GM12878 (cell line): ENCODE measurements around the gene BRD3. TPM values are rescaled to one million over a fixed set of nuclear protein-coding genes. Genes with fewer than 3 reads are reported as not detected.

Experiments
- ATAC-seq: fragments of 200-7000 bp; cut with Tn5 transposase; 3 replicates; pipeline ENCODE4 v1.9.1; 2020; ENCODE audit warnings: mild to moderate bottlenecking, moderate library complexity
- BruUV-seq: library from RNA; stranded (reverse); fragments of 400-500 nt; replicated peaks from 2 replicates; lab custom pipeline; 2021; lab: Mats Ljungman, UMichigan
- CTCF ChIA-PET: fragments of 300-600 bp; sonication (Branson Sonifier 250); formaldehyde crosslinking; extraction: SDS; loops from one replicate; lab custom pipeline; 2021; ENCODE audit warnings: inconsistent platforms; lab: Yijun Ruan, JAX
- POLR2A ChIA-PET: fragments of 350-600 bp; formaldehyde crosslinking; extraction: SDS; loops from one replicate; lab custom pipeline; 2021; ENCODE audit warnings: inconsistent platforms; lab: Charles Lee
- RAD21 ChIA-PET: fragments of 300-600 bp; sonication (Branson Sonifier 250); formaldehyde crosslinking; loops from one replicate; lab custom pipeline; 2023; ENCODE audit warnings: antibody characterized with exemption; ENCODE audit not compliant: unreplicated experiment; lab: Charles Lee
- SMC1A ChIA-PET: fragments of 300-600 bp; sonication (Branson Sonifier 250); formaldehyde crosslinking; loops from one replicate; lab custom pipeline; 2023; ENCODE audit not compliant: unreplicated experiment, uncharacterized antibody; lab: Charles Lee
- DNase-seq: peaks from one replicate; pipeline ENCODE4 v3.0.0-alpha.2; 2011; ENCODE audit warnings: low read depth, low spot score
- FAIRE-seq: peaks from 3 replicates; lab custom pipeline; 2011; peaks lifted over from hg19 to GRCh38; lab: Jason Lieb, UNC
- H2AFZ ChIP-seq: 2 replicates; pipeline ENCODE4 v1.6.0; 2011; ENCODE audit warnings: low read depth, low read length, control low read depth; ENCODE audit not compliant: control insufficient read depth
- H3K27ac ChIP-seq: 2 replicates; pipeline ENCODE4 v1.5.1; 2011; ENCODE audit warnings: control low read depth; ENCODE audit not compliant: control insufficient read depth, insufficient read depth
- H3K27me3 ChIP-seq, 2 experiments: replicated peaks in 1 of 2; 2 replicates each; pipeline versions ENCODE4 v1.6.0 to v1.6.1; 2011; ENCODE audit warnings: low read length in 1 of 2; ENCODE audit not compliant: control insufficient read depth in 2 of 2, insufficient read depth in 2 of 2
- H3K36me3 ChIP-seq, 2 experiments: 2 replicates each; pipeline ENCODE4 v1.5.1; 2011; ENCODE audit warnings: low read length in 1 of 2; ENCODE audit not compliant: control insufficient read depth in 2 of 2, insufficient read depth in 2 of 2
- H3K4me1 ChIP-seq: 2 replicates; pipeline ENCODE4 v1.6.1; 2011; ENCODE audit warnings: mild to moderate bottlenecking, low read length, moderate library complexity, mixed read lengths; ENCODE audit not compliant: control insufficient read depth, insufficient read depth
- H3K4me2 ChIP-seq: 2 replicates; pipeline ENCODE4 v1.6.0; 2011; ENCODE audit warnings: control low read depth; ENCODE audit not compliant: control insufficient read depth, insufficient read depth
- H3K4me3 ChIP-seq: fragments of 200-600 bp; sonication (generic); 2 replicates; pipeline ENCODE4 v1.5.1; 2016
- H3K79me2 ChIP-seq: 2 replicates; pipeline ENCODE4 v1.6.0; 2011; ENCODE audit warnings: low read length; ENCODE audit not compliant: control insufficient read depth, insufficient read depth
- H3K9ac ChIP-seq: 2 replicates; pipeline ENCODE4 v1.8.0; 2011; ENCODE audit warnings: low read length, control low read depth, mixed read lengths; ENCODE audit not compliant: control insufficient read depth, insufficient read depth
- H3K9me3 ChIP-seq: replicated peaks from 3 replicates; pipeline ENCODE4 v1.5.1; 2011; ENCODE audit warnings: mild to moderate bottlenecking, low read length; ENCODE audit not compliant: control insufficient read depth, insufficient read depth
- H4K20me1 ChIP-seq: 2 replicates; pipeline ENCODE4 v1.6.0; 2011; ENCODE audit not compliant: control insufficient read depth, insufficient read depth
- BCLAF1 ChIP-seq: fragments of 450-650 bp; IDR thresholded peaks from 2 replicates; pipeline ENCODE4 v1.6.1; 2017; ENCODE audit warnings: antibody characterized with exemption, mild to moderate bottlenecking, moderate library complexity
- CHD2 ChIP-seq: IDR thresholded peaks from 2 replicates; pipeline ENCODE4 v1.6.1; 2011; ENCODE audit warnings: low read depth, low read length, improper control_type of control experiment, borderline replicate concordance
- E4F1 ChIP-seq: fragments of 450-650 bp; IDR thresholded peaks from 2 replicates; pipeline ENCODE4 v1.6.1; 2018; ENCODE audit warnings: borderline replicate concordance, mild to moderate bottlenecking; ENCODE audit not compliant: partially characterized antibody
- ETV6 ChIP-seq, 2 experiments: fragments of 450-650 bp in 1 of 2; IDR thresholded peaks in 1 of 2; conservative IDR thresholded peaks in 1 of 2; 2 replicates each; pipeline ENCODE4 v1.6.1; 2014; ENCODE audit warnings: antibody characterized with exemption in 1 of 2, borderline replicate concordance in 1 of 2, low read depth in 1 of 2, mild to moderate bottlenecking in 1 of 2, moderate library complexity in 1 of 2
- MXI1 ChIP-seq: fragments of 150-350 bp; IDR thresholded peaks from 2 replicates; pipeline ENCODE4 v1.6.1; 2011; ENCODE audit warnings: low read depth, mild to moderate bottlenecking, inconsistent platforms, low read length, improper control_type of control experiment
- NBN ChIP-seq: fragments of 450-650 bp; IDR thresholded peaks from 2 replicates; pipeline ENCODE4 v1.6.1; 2016
- NFIC ChIP-seq: IDR thresholded peaks from 2 replicates; pipeline ENCODE4 v1.6.1; 2012; ENCODE audit warnings: low read depth, mild to moderate bottlenecking, inconsistent platforms, low read length, moderate library complexity
- NR2F1 ChIP-seq: fragments of 450-650 bp; conservative IDR thresholded peaks from 2 replicates; pipeline ENCODE4 v1.6.1; 2017; ENCODE audit warnings: mild to moderate bottlenecking
- RUNX3 ChIP-seq: IDR thresholded peaks from 2 replicates; pipeline ENCODE4 v1.6.1; 2012; ENCODE audit warnings: low read length, inconsistent platforms
- SMAD1 ChIP-seq: fragments of 450-650 bp; IDR thresholded peaks from 2 replicates; pipeline ENCODE4 v1.6.1; 2018; ENCODE audit warnings: mild to moderate bottlenecking, low read depth; ENCODE audit not compliant: partially characterized antibody
- STAT1 ChIP-seq: fragments of 450-650 bp; conservative IDR thresholded peaks from 2 replicates; pipeline ENCODE4 v1.6.1; 2014; ENCODE audit warnings: antibody characterized with exemption, mild to moderate bottlenecking
- SUPT20H ChIP-seq: IDR thresholded peaks from 2 replicates; pipeline ENCODE4 v1.6.1; 2011; ENCODE audit warnings: low read depth, mild to moderate bottlenecking, low read length, moderate library complexity, borderline replicate concordance; ENCODE audit not compliant: control insufficient read depth
- TAF1 ChIP-seq: IDR thresholded peaks from 2 replicates; pipeline ENCODE4 v1.6.1; 2011; ENCODE audit warnings: mild to moderate bottlenecking, low read depth, low read length, borderline replicate concordance
- TBL1XR1 ChIP-seq: IDR thresholded peaks from 2 replicates; pipeline ENCODE4 v1.6.1; 2012; ENCODE audit warnings: low read depth, low read length, improper control_type of control experiment
- USF1 ChIP-seq: IDR thresholded peaks from 2 replicates; pipeline ENCODE4 v1.6.1; 2011; ENCODE audit warnings: borderline replicate concordance, low read depth, mild to moderate bottlenecking, moderate library complexity, mixed read lengths, low read length; ENCODE audit not compliant: insufficient read depth; ENCODE audit errors: extremely low read length
- ZNF217 ChIP-seq: fragments of 450-650 bp; IDR thresholded peaks from 2 replicates; pipeline ENCODE4 v1.6.1; 2017; ENCODE audit warnings: antibody characterized with exemption, mild to moderate bottlenecking
- ZNF622 ChIP-seq: fragments of 450-650 bp; IDR thresholded peaks from 2 replicates; pipeline ENCODE4 v1.6.1; 2017; ENCODE audit warnings: mild to moderate bottlenecking, inconsistent platforms
- WGBS: methylation state at CpG from one replicate; pipeline ENCODE4 v1.1.6; 2016; ENCODE audit warnings: low lambda C conversion rate; ENCODE audit not compliant: insufficient replicate concordance, insufficient coverage; ENCODE audit errors: missing lambda C conversion rate; 5-methylcytosine and 5-hydroxymethylcytosine counted together
- in situ Hi-C: fragments of 300-500 bp; cut with MboI; formaldehyde crosslinking; loops from 9 replicates; pipeline ENCODE4 v1.14.3; 2018; ENCODE audit warnings: mixed read lengths
- intact Hi-C: fragments of 100-400 bp; cut with micrococcal nuclease; formaldehyde crosslinking; loops from one replicate; pipeline ENCODE4 v1.14.2; 2022; ENCODE audit not compliant: unreplicated experiment
- polyA plus RNA-seq, 11 experiments: library from polyadenylated mRNA; depleted of rRNA in 4 of 11; unstranded in 6 of 11; stranded (reverse) in 5 of 11; fragments of >200 nt; fragmentation: Nextera tagmentation in 4 of 11; fragmentation: Illumina TruSeq in 1 of 11; extraction: Ambion mirVana in 4 of 11; extraction: Trizol in 1 of 11; gene quantifications; 1 replicate in 1 of 11; 2 replicates in 10 of 11; pipeline versions ENCODE4 v1.2.1 to v1.2.3, GENCODE V29; 2011 to 2016; ENCODE audit warnings: inconsistent platforms in 2 of 11, missing spikeins in 2 of 11, low read depth in 1 of 11
- total RNA-seq, 4 experiments: library from RNA; depleted of rRNA in 3 of 4; stranded (reverse); fragments of >200 nt in 3 of 4; fragmentation: Illumina TruSeq in 1 of 4; extraction: Trizol in 1 of 4; gene quantifications; 2 replicates each; pipeline versions ENCODE4 v1.2.1 to v1.2.3, GENCODE V29; 2013 to 2021
- TF ChIP-seq, protein P1 (sequence below): fragments of 450-650 bp; IDR thresholded peaks from 2 replicates; pipeline ENCODE4 v1.6.1; 2016; ENCODE audit warnings: mild to moderate bottlenecking

The BRD3 gene
- total and polyA plus RNA-seq, 10 of the 15 experiments (the other 5 are each of a cell fraction or from before 2014, with no cell fraction given), result 0.53 to 20.8 (median 4.8) TPM

DNA sequence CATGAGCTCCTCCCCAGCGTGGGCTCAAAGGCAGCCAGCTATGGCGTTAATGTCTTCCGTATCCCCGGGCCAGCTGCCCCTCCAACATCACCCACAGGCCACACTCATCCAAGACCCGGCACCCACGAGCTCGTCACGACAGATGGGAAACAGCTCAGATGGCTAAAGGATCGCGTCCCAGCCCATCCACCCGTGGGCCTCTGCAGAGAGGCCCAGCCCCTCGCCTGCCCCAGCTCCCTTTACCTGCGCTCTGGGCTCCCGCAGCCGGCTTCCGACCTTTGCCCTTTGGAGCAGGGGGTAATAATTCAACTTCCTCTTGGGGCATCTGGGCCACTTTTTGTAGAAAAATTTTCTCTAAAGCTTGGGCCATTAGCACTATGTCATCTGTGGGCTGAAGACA lies 16.5 kb downstream of the BRD3 start:
- POLR2A ChIA-PET, result interaction anchor here (0.6 kb wide), 1 partner anchor 1515 kb away, joined by 7 read pairs; no protein-coding TSS in a partner anchor

More for the DNA sequence above, 16.5 kb downstream of the BRD3 start:
- intact Hi-C loops (no loop called here), in situ Hi-C loops (no loop called here)
- Histone ChIP-seq H3K9ac (no peak overlapping the region), H3K36me3 (peaks cover 0 to 21% of the 10 kb centered on the region in 2 experiments; a peak in 3 of 4 replicates), H3K79me2 (no peaks in the 10 kb centered on the region; the same call in 1 of the 2 replicates), H3K9me3 (no peaks in the 10 kb centered on the region), H3K4me1 (no peaks in the 10 kb centered on the region), H4K20me1 (no peaks in the 10 kb centered on the region), H3K27me3 (no peaks in the 10 kb centered on the region), H3K4me3 (no peak overlapping the region), H2AFZ (no peak overlapping the region), H3K27ac (no peak overlapping the region), H3K4me2 (no peak overlapping the region)
- ATAC-seq (no peak), FAIRE-seq (no peak), DNase-seq (no peak)
- RAD21 ChIA-PET, result no interaction called here
- no peak for TF ChIP-seq NFIC
- TF ChIP-seq RUNX3, result no peak
- no peak for TF ChIP-seq NBN
- TF ChIP-seq BCLAF1, result no peak
- no peak for TF ChIP-seq CHD2
- TF ChIP-seq SMAD1, result no peak
- TF ChIP-seq NR2F1, result no peak
- no peak for TF ChIP-seq SUPT20H
- no peak for TF ChIP-seq TBL1XR1
- TF ChIP-seq, protein P1, sequence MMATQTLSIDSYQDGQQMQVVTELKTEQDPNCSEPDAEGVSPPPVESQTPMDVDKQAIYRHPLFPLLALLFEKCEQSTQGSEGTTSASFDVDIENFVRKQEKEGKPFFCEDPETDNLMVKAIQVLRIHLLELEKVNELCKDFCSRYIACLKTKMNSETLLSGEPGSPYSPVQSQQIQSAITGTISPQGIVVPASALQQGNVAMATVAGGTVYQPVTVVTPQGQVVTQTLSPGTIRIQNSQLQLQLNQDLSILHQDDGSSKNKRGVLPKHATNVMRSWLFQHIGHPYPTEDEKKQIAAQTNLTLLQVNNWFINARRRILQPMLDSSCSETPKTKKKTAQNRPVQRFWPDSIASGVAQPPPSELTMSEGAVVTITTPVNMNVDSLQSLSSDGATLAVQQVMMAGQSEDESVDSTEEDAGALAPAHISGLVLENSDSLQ, result no peak
- TF ChIP-seq STAT1, result no peak
- no peak for TF ChIP-seq MXI1
- TF ChIP-seq E4F1, result no peak
- TF ChIP-seq USF1, result no peak
- TF ChIP-seq ZNF217, result no peak
- no peak for TF ChIP-seq ETV6 (conservative IDR thresholded peaks at IDR 0.05 in 1 of 2, IDR thresholded peaks at IDR 0.05 in 1 of 2; ENCODE audit: borderline replicate concordance in 1 of 2, low read depth in 1 of 2)
- no peak for TF ChIP-seq ZNF622
- TF ChIP-seq TAF1, result no peak
- SMC1A ChIA-PET, result interaction anchor here (1.0 kb wide), 2 partner anchors 10 to 25 kb away, joined by 3 to 4 read pairs; no protein-coding TSS in a partner anchor
- WGBS, result 95% methylated on average over 13 of the region's 16 CpGs
- BruUV-seq, result no TSS peak
- CTCF ChIA-PET, result no interaction called here
